Neural progenitor cell (in vitro differentiated cells): ENCODE measurements around the gene PSG7. TPM values are rescaled to one million over a fixed set of nuclear protein-coding genes. Genes with fewer than 3 reads are reported as not detected.
"Not testable (repeated sequence)": the region's sequence is repeated elsewhere in the genome, so short reads cannot be mapped to it uniquely, and the experiment has no call there.

Source experiments
- DNase-seq: peaks from one replicate; pipeline ENCODE4 v3.0.0-alpha.2; 2016; ENCODE audit warnings: low spot score
- H2AFZ ChIP-seq: fragments of 200-600 bp; sonication (generic); replicated peaks from 2 replicates; pipeline ENCODE4 v1.6.1; 2016; ENCODE audit warnings: antibody characterized with exemption
- H3F3A ChIP-seq: fragments of 200-600 bp; sonication (generic); 2 replicates; pipeline ENCODE4 v1.6.1; 2016; ENCODE audit warnings: antibody characterized with exemption, low read depth
- H3K27ac ChIP-seq: fragments of 200-600 bp; sonication (generic); 2 replicates; pipeline ENCODE4 v1.5.1; 2016; ENCODE audit warnings: mild to moderate bottlenecking
- H3K27me3 ChIP-seq: fragments of 200-600 bp; sonication (generic); 2 replicates; pipeline ENCODE4 v1.6.1; 2016; ENCODE audit warnings: mild to moderate bottlenecking, moderate library complexity
- H3K36me3 ChIP-seq: fragments of 200-600 bp; sonication (generic); 2 replicates; pipeline ENCODE4 v1.5.1; 2016
- H3K4me1 ChIP-seq: fragments of 200-600 bp; sonication (generic); 2 replicates; pipeline ENCODE4 v1.6.1; 2016; ENCODE audit warnings: mixed run types
- H3K4me2 ChIP-seq: fragments of 200-600 bp; sonication (generic); 2 replicates; pipeline ENCODE4 v1.6.1; 2016
- H3K4me3 ChIP-seq: fragments of 200-600 bp; sonication (generic); 2 replicates; pipeline ENCODE4 v1.5.1; 2016
- H3K79me2 ChIP-seq: fragments of 200-600 bp; sonication (generic); 2 replicates; pipeline ENCODE4 v1.6.1; 2016; ENCODE audit warnings: low read depth
- H3K9ac ChIP-seq: fragments of 200-600 bp; sonication (generic); 2 replicates; pipeline ENCODE4 v1.6.1; 2016
- H3K9me3 ChIP-seq: fragments of 200-600 bp; sonication (generic); 2 replicates; pipeline ENCODE4 v1.5.1; 2016; ENCODE audit warnings: low read depth
- H4K20me1 ChIP-seq: fragments of 200-600 bp; sonication (generic); 2 replicates; pipeline ENCODE4 v1.6.1; 2016; ENCODE audit warnings: low read depth
- H3K27ac Mint-ChIP-seq: 3 replicates; pipeline ENCODE4 v1.8.0; 2021; ENCODE audit warnings: mixed read lengths
- H3K27me3 Mint-ChIP-seq: 2 replicates; pipeline ENCODE4 v1.8.0; 2022; ENCODE audit warnings: low read depth, mild to moderate bottlenecking, inconsistent platforms, moderate library complexity, mixed read lengths; ENCODE audit not compliant: insufficient read depth
- H3K36me3 Mint-ChIP-seq: 3 replicates; pipeline ENCODE4 v1.8.0; 2021; ENCODE audit warnings: mixed read lengths
- H3K4me1 Mint-ChIP-seq: 3 replicates; pipeline ENCODE4 v1.8.0; 2021; ENCODE audit warnings: mixed read lengths
- H3K4me3 Mint-ChIP-seq: 3 replicates; pipeline ENCODE4 v1.8.0; 2021; ENCODE audit warnings: mild to moderate bottlenecking, moderate library complexity, mixed read lengths
- H3K9me3 Mint-ChIP-seq: 3 replicates; pipeline ENCODE4 v1.8.0; 2020; ENCODE audit warnings: mixed read lengths
- EZH2 ChIP-seq: fragments of 200-600 bp; sonication (generic); IDR thresholded peaks from 2 replicates; pipeline ENCODE4 v1.6.1; 2017; ENCODE audit warnings: antibody characterized with exemption, mild to moderate bottlenecking, moderate library complexity
- EZH2phosphoT487 ChIP-seq: fragments of 200-600 bp; sonication (generic); IDR thresholded peaks from 2 replicates; pipeline ENCODE4 v1.6.1; 2017; ENCODE audit warnings: antibody characterized with exemption
- total RNA-seq: library from RNA; depleted of rRNA; stranded (reverse); fragments of >200 nt; gene quantifications from 2 replicates; pipeline ENCODE4 v1.2.3, GENCODE V29; 2015; ENCODE audit warnings: low replicate concordance
- TF ChIP-seq, protein P1 (sequence below): fragments of 200-600 bp; sonication (generic); IDR thresholded peaks from 2 replicates; pipeline ENCODE4 v1.5.1; 2017; ENCODE audit warnings: antibody characterized with exemption, mild to moderate bottlenecking

PSG7 gene
- total RNA-seq, 1 donor from 2014 or later = not detected

DNA sequence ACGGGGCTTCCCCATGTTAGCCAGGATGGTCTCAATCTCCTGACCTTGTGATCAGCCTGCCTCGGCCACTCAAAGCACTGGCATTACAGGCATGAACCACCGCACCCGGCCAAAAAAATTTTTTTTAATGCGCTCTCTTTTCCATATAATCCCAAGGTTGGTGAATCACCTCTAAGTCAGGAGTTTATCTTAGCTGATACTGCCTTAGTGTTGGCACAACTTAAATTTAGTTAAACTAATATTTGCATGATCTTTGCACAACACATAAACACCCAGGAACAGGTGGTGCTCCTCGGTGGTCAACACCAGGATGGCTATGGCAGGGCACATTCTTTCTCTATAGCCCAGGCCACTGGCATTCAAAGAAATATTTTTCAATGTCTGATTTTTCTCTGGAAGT lies 24.1 kb upstream of the PSG7 start:
- Histone ChIP-seq H3F3A (no peaks in the 10 kb centered on the region), H3K4me3 (no peak overlapping the region), H3K9ac (no peak overlapping the region), H3K36me3 (no peaks in the 10 kb centered on the region), H3K27me3 (no peaks in the 10 kb centered on the region), H2AFZ (no peak overlapping the region), H3K27ac (no peak overlapping the region), H3K9me3 (peaks cover 6% of the 10 kb centered on the region), H3K79me2 (no peaks in the 10 kb centered on the region), H3K4me2 (no peak overlapping the region), H4K20me1 (no peaks in the 10 kb centered on the region), H3K4me1 (no peaks in the 10 kb centered on the region)
- Mint-ChIP-seq H3K27me3 (no peaks in the 10 kb centered on the region), H3K4me3 (no peak overlapping the region), H3K9me3 (peaks cover 33% of the 10 kb centered on the region), H3K27ac (no peak overlapping the region), H3K4me1 (no peaks in the 10 kb centered on the region), H3K36me3 (no peaks in the 10 kb centered on the region)
- TF ChIP-seq, protein P1, sequence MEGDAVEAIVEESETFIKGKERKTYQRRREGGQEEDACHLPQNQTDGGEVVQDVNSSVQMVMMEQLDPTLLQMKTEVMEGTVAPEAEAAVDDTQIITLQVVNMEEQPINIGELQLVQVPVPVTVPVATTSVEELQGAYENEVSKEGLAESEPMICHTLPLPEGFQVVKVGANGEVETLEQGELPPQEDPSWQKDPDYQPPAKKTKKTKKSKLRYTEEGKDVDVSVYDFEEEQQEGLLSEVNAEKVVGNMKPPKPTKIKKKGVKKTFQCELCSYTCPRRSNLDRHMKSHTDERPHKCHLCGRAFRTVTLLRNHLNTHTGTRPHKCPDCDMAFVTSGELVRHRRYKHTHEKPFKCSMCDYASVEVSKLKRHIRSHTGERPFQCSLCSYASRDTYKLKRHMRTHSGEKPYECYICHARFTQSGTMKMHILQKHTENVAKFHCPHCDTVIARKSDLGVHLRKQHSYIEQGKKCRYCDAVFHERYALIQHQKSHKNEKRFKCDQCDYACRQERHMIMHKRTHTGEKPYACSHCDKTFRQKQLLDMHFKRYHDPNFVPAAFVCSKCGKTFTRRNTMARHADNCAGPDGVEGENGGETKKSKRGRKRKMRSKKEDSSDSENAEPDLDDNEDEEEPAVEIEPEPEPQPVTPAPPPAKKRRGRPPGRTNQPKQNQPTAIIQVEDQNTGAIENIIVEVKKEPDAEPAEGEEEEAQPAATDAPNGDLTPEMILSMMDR = no peak
- TF ChIP-seq EZH2phosphoT487 = no peak
- TF ChIP-seq EZH2 = no peak
- no peak for DNase-seq

DNA sequence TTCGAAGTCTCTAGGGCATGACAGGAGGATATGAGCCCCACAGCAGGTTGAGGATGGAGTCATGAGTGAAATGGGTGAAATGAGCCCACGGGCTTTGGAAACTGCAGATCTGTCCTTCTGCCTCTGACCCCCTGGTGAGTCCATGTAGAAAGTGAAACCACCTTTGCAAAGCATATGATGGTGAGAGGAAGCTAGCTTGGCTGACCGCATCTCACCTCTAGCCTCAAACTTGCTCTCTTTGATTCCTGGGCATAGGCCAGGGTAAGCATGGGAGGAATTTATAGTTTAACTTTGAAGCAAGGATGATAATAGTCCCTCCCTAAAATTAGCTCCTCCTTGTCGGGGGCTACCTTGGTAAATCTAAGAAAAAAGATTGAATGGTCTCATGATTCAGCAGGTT lies 15.1 kb upstream of the PSG7 start:
- not testable (repeated sequence) for H3K36me3 Mint-ChIP-seq, H3K4me3 Mint-ChIP-seq

DNA sequence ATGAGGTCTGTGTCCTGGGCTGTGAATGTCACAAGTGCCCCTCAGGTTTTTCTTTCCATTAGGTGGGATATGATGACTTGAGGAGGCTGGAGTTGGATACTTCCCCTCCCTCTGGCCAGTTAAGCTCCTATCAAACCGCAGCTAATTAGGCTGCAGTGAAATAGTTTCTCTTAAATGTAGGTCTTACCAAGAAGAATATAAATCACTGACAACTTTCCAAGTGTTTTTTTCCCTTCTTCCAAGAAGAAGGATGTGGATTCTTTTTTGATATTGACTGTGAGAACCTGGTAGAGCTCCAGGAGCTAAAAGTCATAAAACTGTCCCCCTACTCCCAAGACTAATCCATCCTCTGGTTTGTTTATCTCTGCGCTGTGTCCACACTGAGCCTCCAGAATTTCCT lies 14.5 kb upstream of the PSG7 start:
- H3K9me3 ChIP-seq, H3K9ac ChIP-seq, H3K36me3 ChIP-seq, H3K27ac Mint-ChIP-seq, H3F3A ChIP-seq, H3K4me3 ChIP-seq, H3K36me3 Mint-ChIP-seq, H3K27ac ChIP-seq, H3K4me1 ChIP-seq, H4K20me1 ChIP-seq, H2AFZ ChIP-seq, H3K4me1 Mint-ChIP-seq, H3K27me3 Mint-ChIP-seq, DNase-seq, H3K79me2 ChIP-seq, H3K27me3 ChIP-seq, H3K4me2 ChIP-seq, H3K4me3 Mint-ChIP-seq: not testable (repeated sequence)
- peaks cover 19% of the 10 kb centered on the region for H3K9me3 Mint-ChIP-seq

More for the DNA sequence above, 15.1 kb upstream of the PSG7 start:
- H3K9me3 Mint-ChIP-seq = peaks cover 20% of the 10 kb centered on the region
- H3K79me2 ChIP-seq, H3K4me1 Mint-ChIP-seq, H3K36me3 ChIP-seq, DNase-seq, H3F3A ChIP-seq, H3K4me3 ChIP-seq, H3K27me3 ChIP-seq, H3K9ac ChIP-seq, H3K9me3 ChIP-seq, H3K4me2 ChIP-seq, H3K27me3 Mint-ChIP-seq, H4K20me1 ChIP-seq, H2AFZ ChIP-seq, H3K4me1 ChIP-seq, H3K27ac ChIP-seq, H3K27ac Mint-ChIP-seq: not testable (repeated sequence)

GRCh38 chr19:42942187-42942789 lies 5.3 kb upstream of the PSG7 start:
- TF ChIP-seq, protein P1 = no peak
- no peak for TF ChIP-seq EZH2
- no peak for TF ChIP-seq EZH2phosphoT487
- no peak overlapping the region for H2AFZ ChIP-seq
- H3K4me3 Mint-ChIP-seq = no peak overlapping the region
- H3K4me2 ChIP-seq = no peak overlapping the region
- H4K20me1 ChIP-seq = no peaks in the 10 kb centered on the region
- no peaks in the 10 kb centered on the region for H3K4me1 Mint-ChIP-seq
- H3K27me3 ChIP-seq = no peaks in the 10 kb centered on the region
- no peaks in the 10 kb centered on the region for H3K36me3 Mint-ChIP-seq
- H3K9ac ChIP-seq = no peak overlapping the region
- peaks cover 7% of the 10 kb centered on the region for H3K9me3 ChIP-seq
- H3K36me3 ChIP-seq = no peaks in the 10 kb centered on the region
- no peak overlapping the region for H3K27ac ChIP-seq
- H3K79me2 ChIP-seq = no peaks in the 10 kb centered on the region
- DNase-seq = no peak
- H3K27me3 Mint-ChIP-seq = peaks cover 2% of the 10 kb centered on the region
- no peak overlapping the region for H3K4me3 ChIP-seq
- peaks cover 42% of the 10 kb centered on the region for H3K9me3 Mint-ChIP-seq
- H3F3A ChIP-seq = no peaks in the 10 kb centered on the region
- no peak overlapping the region for H3K27ac Mint-ChIP-seq
- no peaks in the 10 kb centered on the region for H3K4me1 ChIP-seq

- not testable (repeated sequence) for H3K4me1 Mint-ChIP-seq, H3K27me3 Mint-ChIP-seq, H3K9ac ChIP-seq, H3K36me3 ChIP-seq, H3F3A ChIP-seq, H4K20me1 ChIP-seq, DNase-seq, H3K27me3 ChIP-seq, H3K27ac Mint-ChIP-seq, H3K36me3 Mint-ChIP-seq, H3K9me3 ChIP-seq, H3K4me2 ChIP-seq, H3K4me1 ChIP-seq, H3K4me3 Mint-ChIP-seq, H2AFZ ChIP-seq, H3K4me3 ChIP-seq, H3K79me2 ChIP-seq, H3K27ac ChIP-seq
- H3K9me3 Mint-ChIP-seq = peaks cover 53% of the 10 kb centered on the region
Measured at GRCh38 chr19:42934726-42935125, 2.3 kb downstream of the PSG7 start.

DNA sequence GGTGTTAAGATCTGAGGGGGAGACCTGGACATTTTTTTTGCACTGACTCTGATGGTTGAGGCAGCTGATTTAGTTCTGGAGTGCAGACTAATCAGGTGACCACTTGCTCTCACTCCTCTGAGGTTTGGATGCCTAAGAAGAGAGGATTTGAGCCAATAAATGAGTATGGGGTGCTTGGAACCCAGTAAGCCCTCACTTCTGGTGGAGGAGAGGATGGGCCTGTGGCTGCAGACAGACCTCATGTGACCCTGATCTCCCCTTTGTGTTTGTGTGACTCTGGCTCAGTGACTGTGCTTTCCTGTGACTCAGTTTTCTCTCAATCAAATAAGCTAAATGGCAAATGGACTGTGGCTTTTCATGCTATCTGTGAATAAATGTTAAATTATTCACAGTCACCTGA lies 2.8 kb downstream of the PSG7 start:
- H3K9me3 ChIP-seq, H3K4me3 Mint-ChIP-seq: not testable (repeated sequence)

More for the DNA sequence above, 2.8 kb downstream of the PSG7 start:
- not testable (repeated sequence) for H2AFZ ChIP-seq, DNase-seq, H3K4me2 ChIP-seq, H3K36me3 Mint-ChIP-seq, H3K27me3 Mint-ChIP-seq, H3K27ac Mint-ChIP-seq, H3K27ac ChIP-seq, H3K4me1 ChIP-seq, H3K36me3 ChIP-seq, H3F3A ChIP-seq, H3K27me3 ChIP-seq, H3K79me2 ChIP-seq, H3K9ac ChIP-seq, H4K20me1 ChIP-seq, H3K4me3 ChIP-seq, H3K4me1 Mint-ChIP-seq
- H3K9me3 Mint-ChIP-seq = peaks cover 49% of the 10 kb centered on the region
